IMR-90 (cell line): ENCODE measurements around the gene MYO1C. TPM values are rescaled to one million over a fixed set of nuclear protein-coding genes. Genes with fewer than 3 reads are reported as not detected.

Experiments
- ATAC-seq: fragments of 200-7000 bp; cut with Tn5 transposase; 2 replicates; pipeline ENCODE4 v1.9.1; 2020; ENCODE audit warnings: low read depth, mild to moderate bottlenecking, moderate library complexity
- BruUV-seq: library from RNA; stranded (reverse); fragments of 400-500 nt; replicated peaks from 2 replicates; lab custom pipeline; 2021; lab: Mats Ljungman, UMichigan
- CTCF ChIA-PET: fragments of 300-600 bp; formaldehyde crosslinking; extraction: SDS; loops from one replicate; lab custom pipeline; 2021; ENCODE audit warnings: antibody characterized with exemption; lab: Yijun Ruan, JAX
- POLR2A ChIA-PET: fragments of 300-600 bp; sonication (Branson Sonifier 250); formaldehyde crosslinking; loops from one replicate; lab custom pipeline; 2022; ENCODE audit warnings: antibody characterized with exemption; ENCODE audit not compliant: unreplicated experiment; lab: Charles Lee
- DNase-seq: peaks from one replicate; pipeline ENCODE4 v3.0.0; 2013
- H2AFZ ChIP-seq: replicated peaks from 2 replicates; pipeline ENCODE3; 2013; ENCODE audit warnings: low read length, mild to moderate bottlenecking; ENCODE audit not compliant: poor library complexity
- H2AK5ac ChIP-seq: 2 replicates; pipeline ENCODE4 v1.6.1; 2013; ENCODE audit warnings: low read depth, low read length, inconsistent platforms
- H2AK9ac ChIP-seq: replicated peaks from 2 replicates; pipeline ENCODE3; 2013; ENCODE audit warnings: mild to moderate bottlenecking, low read depth, low read length, moderate library complexity; ENCODE audit not compliant: poor library complexity
- H2BK120ac ChIP-seq: 2 replicates; pipeline ENCODE4 v1.6.1; 2013; ENCODE audit warnings: low read depth, low read length, inconsistent platforms
- H2BK15ac ChIP-seq: 3 replicates; pipeline ENCODE4 v1.6.1; 2013; ENCODE audit warnings: low read depth, low read length, inconsistent platforms
- H2BK20ac ChIP-seq: 2 replicates; pipeline ENCODE4 v1.6.1; 2013; ENCODE audit warnings: low read depth, mild to moderate bottlenecking, inconsistent platforms, low read length, moderate library complexity
- H2BK5ac ChIP-seq: 2 replicates; pipeline ENCODE4 v1.6.1; 2013; ENCODE audit warnings: mild to moderate bottlenecking, low read depth, low read length, inconsistent platforms; ENCODE audit not compliant: poor library complexity, severe bottlenecking
- H3K14ac ChIP-seq: replicated peaks from 2 replicates; pipeline ENCODE4 v1.6.1; 2013; ENCODE audit warnings: low read depth, low read length, inconsistent platforms
- H3K18ac ChIP-seq: 2 replicates; pipeline ENCODE4 v1.6.1; 2013; ENCODE audit warnings: low read depth, low read length, control low read depth
- H3K23ac ChIP-seq: 2 replicates; pipeline ENCODE4 v1.6.1; 2013; ENCODE audit warnings: low read depth, low read length, inconsistent platforms
- H3K27ac ChIP-seq: 2 replicates; pipeline ENCODE4 v1.5.1; 2013; ENCODE audit warnings: mild to moderate bottlenecking, control low read depth, low read length; ENCODE audit not compliant: insufficient read depth
- H3K27me3 ChIP-seq: 2 replicates; pipeline ENCODE4 v1.6.1; 2013; ENCODE audit warnings: low read length; ENCODE audit not compliant: control insufficient read depth, insufficient read depth
- H3K36me3 ChIP-seq: 2 replicates; pipeline ENCODE4 v1.6.1; 2013; ENCODE audit warnings: low read length, mixed read lengths; ENCODE audit not compliant: control insufficient read depth, insufficient read depth
- H3K4ac ChIP-seq: 2 replicates; pipeline ENCODE4 v1.6.1; 2013; ENCODE audit warnings: low read depth, low read length, inconsistent platforms
- H3K4me1 ChIP-seq: 2 replicates; pipeline ENCODE4 v1.6.1; 2013; ENCODE audit warnings: low read length, mixed read lengths; ENCODE audit not compliant: control insufficient read depth, insufficient read depth
- H3K4me2 ChIP-seq: 2 replicates; pipeline ENCODE4 v1.6.1; 2013; ENCODE audit warnings: low read depth, mild to moderate bottlenecking, control low read depth, low read length, moderate library complexity
- H3K4me3 ChIP-seq: 2 replicates; pipeline ENCODE4 v1.5.1; 2013; ENCODE audit warnings: low read depth, mild to moderate bottlenecking, control low read depth, low read length, moderate library complexity; ENCODE audit not compliant: insufficient read depth
- H3K56ac ChIP-seq: 2 replicates; pipeline ENCODE4 v1.6.1; 2013; ENCODE audit warnings: low read length, inconsistent platforms; ENCODE audit not compliant: insufficient read depth; ENCODE audit errors: extremely low read depth
- H3K79me1 ChIP-seq, 2 experiments: 2 replicates each; pipeline ENCODE4 v1.6.1; 2013; ENCODE audit warnings: low read length in 2 of 2, inconsistent platforms in 1 of 2, low read depth in 1 of 2
- H3K9ac ChIP-seq: 2 replicates; pipeline ENCODE4 v1.6.1; 2013; ENCODE audit warnings: low read depth, low read length, control low read depth
- H3K9me1 ChIP-seq: 2 replicates; pipeline ENCODE4 v1.6.1; 2013; ENCODE audit warnings: low read length, inconsistent platforms; ENCODE audit not compliant: insufficient read depth
- H3K9me3 ChIP-seq: 2 replicates; pipeline ENCODE4 v1.6.1; 2013; ENCODE audit warnings: low read length; ENCODE audit not compliant: control insufficient read depth, insufficient read depth
- H4K20me1 ChIP-seq: 2 replicates; pipeline ENCODE4 v1.6.1; 2013; ENCODE audit warnings: low read length, inconsistent platforms; ENCODE audit not compliant: insufficient read depth
- H4K5ac ChIP-seq: 2 replicates; pipeline ENCODE4 v1.6.1; 2013; ENCODE audit warnings: mild to moderate bottlenecking, low read depth, low read length, control low read depth
- H4K8ac ChIP-seq, 2 experiments: 2 replicates each; pipeline ENCODE4 v1.6.1; 2013; ENCODE audit warnings: low read depth in 2 of 2, low read length in 2 of 2, control low read depth in 1 of 2, inconsistent platforms in 1 of 2
- H4K91ac ChIP-seq: 2 replicates; pipeline ENCODE4 v1.6.1; 2013; ENCODE audit warnings: low read depth, low read length, inconsistent platforms; ENCODE audit not compliant: insufficient read depth
- BHLHE40 ChIP-seq: fragments of 150-350 bp; IDR thresholded peaks from 2 replicates; pipeline ENCODE4 v1.6.1; 2016; ENCODE audit warnings: mild to moderate bottlenecking, low read depth, low read length
- CEBPB ChIP-seq: IDR thresholded peaks from 2 replicates; pipeline ENCODE4 v1.6.1; 2012; ENCODE audit warnings: low read depth, low read length, improper control_type of control experiment
- CHD1 ChIP-seq: IDR thresholded peaks from 2 replicates; pipeline ENCODE4 v1.6.1; 2012; ENCODE audit warnings: low read depth, low read length, improper control_type of control experiment
- FOS ChIP-seq: fragments of 150-350 bp; IDR thresholded peaks from 2 replicates; pipeline ENCODE4 v1.6.1; 2016; ENCODE audit warnings: low read depth, low read length
- MAFK ChIP-seq: IDR thresholded peaks from 2 replicates; pipeline ENCODE4 v1.6.1; 2012; ENCODE audit warnings: low read depth, low read length, improper control_type of control experiment
- MAZ ChIP-seq: IDR thresholded peaks from 2 replicates; pipeline ENCODE4 v1.6.1; 2012; ENCODE audit warnings: low read depth, mild to moderate bottlenecking, low read length, improper control_type of control experiment, moderate library complexity, borderline replicate concordance
- MXI1 ChIP-seq: IDR thresholded peaks from 2 replicates; pipeline ENCODE4 v1.6.1; 2012; ENCODE audit warnings: low read depth, mild to moderate bottlenecking, low read length, moderate library complexity, borderline replicate concordance
- NFE2L2 ChIP-seq: fragments of 150-350 bp; IDR thresholded peaks from 2 replicates; pipeline ENCODE4 v1.6.1; 2016; ENCODE audit warnings: low read depth, mild to moderate bottlenecking, low read length
- POLR2A ChIP-seq: IDR thresholded peaks from 2 replicates; pipeline ENCODE4 v1.6.1; 2012; ENCODE audit warnings: mild to moderate bottlenecking, low read depth, low read length
- RAD21 ChIP-seq: IDR thresholded peaks from 2 replicates; pipeline ENCODE4 v1.6.1; 2012; ENCODE audit warnings: low read length, improper control_type of control experiment
- RCOR1 ChIP-seq: IDR thresholded peaks from 2 replicates; pipeline ENCODE4 v1.6.1; 2012; ENCODE audit warnings: mild to moderate bottlenecking, low read length, improper control_type of control experiment; ENCODE audit not compliant: insufficient replicate concordance
- RFX5 ChIP-seq: IDR thresholded peaks from 2 replicates; pipeline ENCODE4 v1.8.0; 2012; ENCODE audit warnings: low read depth, mild to moderate bottlenecking, low read length, moderate library complexity
- SMC3 ChIP-seq: fragments of 150-350 bp; IDR thresholded peaks from 2 replicates; pipeline ENCODE4 v1.6.1; 2016; ENCODE audit warnings: low read depth, mild to moderate bottlenecking, antibody characterized with exemption, low read length, moderate library complexity
- USF2 ChIP-seq: fragments of 150-350 bp; IDR thresholded peaks from 2 replicates; pipeline ENCODE4 v1.6.1; 2017; ENCODE audit warnings: mild to moderate bottlenecking, antibody characterized with exemption, low read length, low read depth
- WGBS, 2 experiments: methylation state at CpG; one replicate each; pipeline versions ENCODE4 v1.1.5 to v1.1.7; 2013; ENCODE audit warnings: missing lambda C conversion rate in 2 of 2; ENCODE audit not compliant: insufficient read length in 1 of 2; ENCODE audit errors: extremely low coverage in 2 of 2; 5-methylcytosine and 5-hydroxymethylcytosine counted together
- dilution Hi-C: fragments of 300-500 bp; cut with HindIII; formaldehyde crosslinking; loops from one replicate; pipeline ENCODE4 v1.14.3; 2018; ENCODE audit warnings: low sequenced_read_pairs; ENCODE audit not compliant: unreplicated experiment
- in situ Hi-C: fragments of 300-500 bp; cut with MboI; formaldehyde crosslinking; loops from 3 replicates; pipeline ENCODE4 v1.14.3; 2019; ENCODE audit warnings: low sequenced_read_pairs, inconsistent platforms, mixed read lengths
- intact Hi-C: fragments of 100-400 bp; cut with micrococcal nuclease; formaldehyde crosslinking; loops from 2 replicates; pipeline ENCODE4 v1.10.0; 2022
- polyA plus RNA-seq, 3 experiments: library from polyadenylated mRNA; depleted of rRNA; stranded (reverse); fragments of >200 nt; gene quantifications; 2 replicates each; pipeline ENCODE4 v1.2.3, GENCODE V29; 2012; ENCODE audit warnings: low replicate concordance in 1 of 3
- total RNA-seq: library from RNA; depleted of rRNA; stranded (reverse); fragments of >200 nt; gene quantifications from 2 replicates; pipeline ENCODE4 v1.2.3, GENCODE V29; 2012
- TF ChIP-seq, protein P1 (sequence below): conservative IDR thresholded peaks from 2 replicates; pipeline ENCODE4 v1.5.1; 2012; ENCODE audit warnings: mild to moderate bottlenecking, low read depth, low read length, improper control_type of control experiment
- TF ChIP-seq, protein P2 (sequence below): fragments of 150-350 bp; IDR thresholded peaks from 2 replicates; pipeline ENCODE4 v1.6.1; 2016; ENCODE audit warnings: low read depth, mild to moderate bottlenecking, low read length, moderate library complexity, borderline replicate concordance

MYO1C gene
- total and polyA plus RNA-seq, 2 of the 4 experiments (the other 2 are of a cell fraction) = 162 to 196 TPM

DNA sequence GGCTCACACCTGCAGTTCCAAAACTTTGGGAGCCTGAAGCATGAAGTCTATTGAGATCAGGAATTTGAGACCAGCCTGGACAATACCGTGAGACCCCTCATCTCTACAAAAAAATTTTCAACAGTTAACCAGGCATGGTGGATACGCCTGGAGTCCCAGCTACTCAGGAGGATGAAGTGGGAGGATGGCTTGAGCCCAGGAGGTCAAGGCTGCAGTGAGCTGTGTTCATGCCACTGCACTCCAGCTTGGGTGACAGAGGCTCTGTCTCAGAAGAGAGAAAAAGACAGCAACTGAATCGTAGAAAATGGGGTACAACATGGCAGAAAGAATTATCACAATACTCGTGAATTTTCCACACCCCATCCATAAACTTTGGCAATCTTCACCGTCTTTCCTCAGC is 39.6 kb downstream of the MYO1C start:
- ChIA-PET POLR2A (interaction anchor here (1.0 kb wide), 1 partner anchor 91 kb away, joined by 3 read pairs; no protein-coding TSS in a partner anchor), CTCF (no interaction called here)
- Histone ChIP-seq H2BK120ac (no peak overlapping the region), H2BK15ac (no peak overlapping the region), H2BK20ac (no peak overlapping the region), H3K27ac (no peak overlapping the region), H3K9me1 (peaks cover 27% of the 10 kb centered on the region), H2BK5ac (no peak overlapping the region), H3K9ac (no peak overlapping the region), H4K20me1 (peaks cover 76% of the 10 kb centered on the region), H3K14ac (no peak overlapping the region), H3K9me3 (no peaks in the 10 kb centered on the region), H3K27me3 (no peaks in the 10 kb centered on the region), H3K36me3 (peaks cover 10% of the 10 kb centered on the region), H3K4ac (no peak overlapping the region), H2AFZ (no peak overlapping the region), H4K91ac (no peak overlapping the region), H4K5ac (no peak overlapping the region), H3K18ac (no peak overlapping the region), H2AK9ac (no peak overlapping the region), H3K4me2 (no peak overlapping the region), H2AK5ac (no peak overlapping the region), H4K8ac (no peak overlapping the region), H3K56ac (no peak overlapping the region), H3K23ac (peak overlapping the region; percentile 53; the same call in 1 of the 2 replicates), H3K4me1 (peaks cover 7% of the 10 kb centered on the region), H3K79me1 (peaks cover 0 to 52% of the 10 kb centered on the region in 2 experiments; a peak in 2 of 4 replicates), H3K4me3 (no peak overlapping the region)
- BruUV-seq = no TSS peak
- DNase-seq (no peak), ATAC-seq (no peak)
- no peak for TF ChIP-seq CEBPB
- no peak for TF ChIP-seq RFX5
- TF ChIP-seq MXI1 = no peak
- TF ChIP-seq POLR2A = no peak
- TF ChIP-seq, protein P1, sequence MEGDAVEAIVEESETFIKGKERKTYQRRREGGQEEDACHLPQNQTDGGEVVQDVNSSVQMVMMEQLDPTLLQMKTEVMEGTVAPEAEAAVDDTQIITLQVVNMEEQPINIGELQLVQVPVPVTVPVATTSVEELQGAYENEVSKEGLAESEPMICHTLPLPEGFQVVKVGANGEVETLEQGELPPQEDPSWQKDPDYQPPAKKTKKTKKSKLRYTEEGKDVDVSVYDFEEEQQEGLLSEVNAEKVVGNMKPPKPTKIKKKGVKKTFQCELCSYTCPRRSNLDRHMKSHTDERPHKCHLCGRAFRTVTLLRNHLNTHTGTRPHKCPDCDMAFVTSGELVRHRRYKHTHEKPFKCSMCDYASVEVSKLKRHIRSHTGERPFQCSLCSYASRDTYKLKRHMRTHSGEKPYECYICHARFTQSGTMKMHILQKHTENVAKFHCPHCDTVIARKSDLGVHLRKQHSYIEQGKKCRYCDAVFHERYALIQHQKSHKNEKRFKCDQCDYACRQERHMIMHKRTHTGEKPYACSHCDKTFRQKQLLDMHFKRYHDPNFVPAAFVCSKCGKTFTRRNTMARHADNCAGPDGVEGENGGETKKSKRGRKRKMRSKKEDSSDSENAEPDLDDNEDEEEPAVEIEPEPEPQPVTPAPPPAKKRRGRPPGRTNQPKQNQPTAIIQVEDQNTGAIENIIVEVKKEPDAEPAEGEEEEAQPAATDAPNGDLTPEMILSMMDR = no peak
- TF ChIP-seq BHLHE40 = no peak
- TF ChIP-seq CHD1 = no peak
- TF ChIP-seq NFE2L2 = no peak
- TF ChIP-seq RAD21 = no peak
- TF ChIP-seq, protein P2, sequence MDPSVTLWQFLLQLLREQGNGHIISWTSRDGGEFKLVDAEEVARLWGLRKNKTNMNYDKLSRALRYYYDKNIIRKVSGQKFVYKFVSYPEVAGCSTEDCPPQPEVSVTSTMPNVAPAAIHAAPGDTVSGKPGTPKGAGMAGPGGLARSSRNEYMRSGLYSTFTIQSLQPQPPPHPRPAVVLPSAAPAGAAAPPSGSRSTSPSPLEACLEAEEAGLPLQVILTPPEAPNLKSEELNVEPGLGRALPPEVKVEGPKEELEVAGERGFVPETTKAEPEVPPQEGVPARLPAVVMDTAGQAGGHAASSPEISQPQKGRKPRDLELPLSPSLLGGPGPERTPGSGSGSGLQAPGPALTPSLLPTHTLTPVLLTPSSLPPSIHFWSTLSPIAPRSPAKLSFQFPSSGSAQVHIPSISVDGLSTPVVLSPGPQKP = no peak
- no peak for TF ChIP-seq MAZ
- no peak for TF ChIP-seq FOS
- no peak for TF ChIP-seq MAFK
- no peak for TF ChIP-seq RCOR1
- TF ChIP-seq SMC3 = no peak
- TF ChIP-seq USF2 = no peak
- in situ Hi-C loops = no loop called here
- dilution Hi-C loops = no loop called here
- no CpG with 5 or more reads among the region's 5 CpGs for WGBS, 2 experiments
- intact Hi-C loops = no loop called here
